Measurements from ENCODE around the gene CEP89.

GRCh38 chr19:32966750-32967149 is 5.0 kb downstream of the CEP89 start:
- TF ChIP-seq POLR2A (IDR thresholded peaks at IDR 0.05; ENCODE audit: low read depth, low read length) (no peak), POLR2AphosphoS5 (IDR thresholded peaks at IDR 0.05; ENCODE audit: low read depth, low read length) (no peak), TAF1 (IDR thresholded peaks at IDR 0.05; ENCODE audit: low read depth, low read length) (no peak), SPI1 (IDR thresholded peaks at IDR 0.05; ENCODE audit: low read depth, low read length) (no peak), POU2F2 (IDR thresholded peaks at IDR 0.05; ENCODE audit: low read depth, low read length) (no peak), PAX5 (IDR thresholded peaks at IDR 0.05; ENCODE audit: insufficient read depth, low read length, severe bottlenecking) (no peak)

Data from GM12891 (cell line).